Anterior cingulate cortex (tissue), 58 donors: ENCODE measurements around the gene TUBGCP6.

Experiments used
- DNase-seq, 58 donors: peaks; one replicate each; lab custom pipeline; 2025; lab: John Stamatoyannopoulos, UW

TUBGCP6 gene

DNA sequence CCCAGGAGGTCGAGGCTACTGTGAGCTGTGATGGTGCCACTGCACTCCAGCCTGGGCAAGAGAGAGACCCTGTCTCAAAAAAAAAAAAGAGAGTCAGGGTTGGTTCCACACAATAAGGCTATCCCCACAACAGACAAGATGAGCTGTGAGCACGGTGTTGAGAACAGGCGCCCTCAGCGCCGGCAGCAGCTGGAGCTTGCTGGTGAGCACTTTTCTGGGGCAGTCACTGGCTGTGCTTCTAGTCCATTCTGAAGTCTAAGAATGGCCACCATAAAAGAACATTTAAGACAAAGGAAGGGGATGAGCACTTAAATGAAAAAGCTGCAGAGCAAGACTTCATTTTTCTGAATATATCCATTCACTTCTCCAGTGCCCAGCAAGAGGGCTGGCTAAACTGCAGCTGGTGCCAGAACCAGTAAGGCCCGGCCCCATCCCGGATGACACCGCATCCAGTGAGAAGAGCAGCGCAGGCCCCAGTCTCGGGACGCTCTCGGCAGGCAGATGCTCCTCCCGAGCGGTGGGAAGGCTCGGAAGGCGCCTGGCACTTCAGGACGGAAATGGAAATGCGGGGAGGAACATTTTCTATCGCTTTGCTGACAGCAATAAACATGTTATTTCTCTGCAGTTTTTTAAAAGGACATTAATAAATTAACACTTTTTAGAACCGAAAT is 12.2 kb downstream of the TUBGCP6 start:
- no peak for DNase-seq

DNA sequence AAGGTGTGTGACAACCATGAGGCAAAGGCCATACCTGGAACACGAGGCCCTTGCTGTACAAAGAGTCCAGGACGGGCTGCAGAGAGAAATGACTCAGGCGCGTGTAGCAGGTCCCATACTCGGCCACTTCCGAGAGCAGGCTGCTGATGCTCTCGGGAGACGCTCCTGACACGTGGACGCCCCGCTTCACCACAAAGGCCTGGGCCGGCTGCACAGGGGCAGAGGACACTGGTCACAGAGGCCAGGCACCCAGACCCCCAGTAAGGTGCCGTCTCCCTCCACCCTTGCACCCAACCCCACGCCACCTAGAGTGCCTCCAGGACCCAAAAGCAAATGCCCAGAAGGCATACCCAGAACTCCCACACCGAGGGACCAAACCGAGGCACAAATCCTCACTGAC is 15.5 kb downstream of the TUBGCP6 start:
- DNase-seq = no peak

DNA sequence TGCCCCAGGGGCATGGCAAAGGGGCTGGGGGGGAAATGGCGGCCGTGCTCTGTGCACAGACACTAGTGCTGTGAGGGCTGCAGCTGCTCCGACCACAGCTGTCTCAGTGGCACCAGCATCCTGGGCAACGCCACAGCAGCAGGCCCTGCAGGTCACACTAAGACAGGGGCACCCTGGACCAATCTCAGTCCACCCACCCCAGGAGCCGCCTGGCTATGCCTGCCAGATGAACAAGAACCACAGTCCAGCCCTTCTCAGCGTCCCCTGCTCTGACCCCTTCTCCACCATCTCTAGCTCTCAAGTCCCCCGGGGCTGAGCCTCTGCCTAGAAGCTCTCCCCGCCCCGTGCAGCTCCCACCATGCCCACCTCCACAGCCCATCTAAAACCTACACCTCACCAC is 16.5 kb downstream of the TUBGCP6 start:
- DNase-seq = no peak

DNA sequence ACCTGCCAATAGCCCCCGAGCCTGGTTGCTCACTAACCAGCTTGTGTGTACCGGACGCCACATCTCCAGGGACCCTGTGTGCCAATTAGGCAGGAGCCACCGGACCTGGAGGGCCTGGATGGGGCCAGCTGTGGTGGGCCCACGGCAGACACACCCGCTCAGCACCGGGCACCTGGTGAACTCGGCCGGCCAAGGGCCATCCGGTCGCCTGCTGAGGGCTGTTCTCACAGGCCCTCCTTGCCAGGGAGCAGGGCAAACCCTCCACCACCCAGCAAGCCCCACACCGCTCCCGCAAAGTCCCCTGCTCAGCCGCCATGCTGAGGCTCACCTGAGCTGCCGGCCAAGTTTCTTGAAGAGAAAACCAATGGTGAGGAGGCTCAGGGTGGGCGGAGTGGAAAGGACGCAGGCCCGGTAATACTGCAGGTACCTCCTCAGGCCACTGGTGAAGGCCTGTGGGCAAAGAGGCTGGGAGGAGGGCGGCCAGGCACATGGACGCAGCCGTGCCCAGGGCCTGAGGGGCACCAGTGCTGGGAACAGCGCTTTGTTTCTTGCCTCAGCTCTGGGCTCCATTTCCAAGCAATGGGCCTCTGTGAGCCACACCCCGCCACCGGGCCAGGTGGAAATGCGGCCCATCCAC is 17.1 kb downstream of the TUBGCP6 start:
- no peak for DNase-seq

DNA sequence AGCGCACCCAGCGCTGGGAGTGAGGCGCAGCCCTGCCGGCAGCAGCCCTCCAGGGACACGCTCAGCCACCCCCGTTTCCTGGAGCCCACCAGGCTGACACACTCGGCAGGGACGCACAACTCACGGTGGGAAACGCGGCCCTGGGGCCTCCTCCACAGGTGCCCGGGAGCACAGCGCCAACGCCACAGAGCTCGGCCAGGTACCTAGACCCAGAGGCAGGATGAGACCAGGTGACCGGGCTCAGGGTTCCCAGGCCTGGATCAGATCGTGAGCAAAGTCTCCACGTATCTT is 18.0 kb downstream of the TUBGCP6 start:
- DNase-seq = no peak

DNA sequence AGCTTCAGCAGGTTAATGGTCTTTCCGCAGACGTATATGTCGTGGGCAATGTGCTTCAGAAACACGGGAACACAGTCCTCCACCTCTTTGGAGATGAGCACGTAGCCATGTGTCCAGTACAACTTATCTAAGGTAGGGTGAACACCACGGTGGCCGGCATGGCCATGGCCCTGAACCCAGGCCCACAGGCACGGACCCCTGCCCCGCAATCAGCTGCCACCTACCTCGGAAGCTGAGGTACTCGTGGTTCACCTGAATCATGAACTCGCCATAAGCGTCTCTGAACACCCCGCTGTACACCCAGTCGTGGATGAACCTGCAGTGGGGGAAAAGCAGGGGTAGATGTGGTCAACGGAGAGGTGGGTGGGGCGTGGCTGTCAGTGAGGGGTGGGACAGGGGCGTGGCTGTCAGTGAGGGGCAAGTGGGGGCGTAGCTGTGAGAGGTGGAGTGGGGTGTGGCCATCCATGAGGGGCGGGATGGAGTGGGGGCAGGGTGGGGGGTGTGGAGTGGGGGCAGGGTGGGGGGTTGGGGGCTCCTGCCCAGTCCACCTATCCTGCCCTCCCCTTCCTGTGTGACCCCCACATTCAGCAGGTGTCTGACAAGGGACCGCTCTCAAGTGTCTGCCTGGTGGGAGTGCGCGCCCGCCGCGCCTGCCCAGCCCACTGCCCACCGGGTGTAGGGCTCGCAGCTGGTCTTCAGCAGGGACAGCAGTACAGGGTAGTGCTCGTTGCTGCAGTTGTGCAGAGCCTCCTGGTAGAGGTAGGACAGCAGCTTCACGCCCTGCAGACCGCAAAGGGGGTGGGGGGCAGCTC is 18.6 kb downstream of the TUBGCP6 start:
- DNase-seq = no peak

DNA sequence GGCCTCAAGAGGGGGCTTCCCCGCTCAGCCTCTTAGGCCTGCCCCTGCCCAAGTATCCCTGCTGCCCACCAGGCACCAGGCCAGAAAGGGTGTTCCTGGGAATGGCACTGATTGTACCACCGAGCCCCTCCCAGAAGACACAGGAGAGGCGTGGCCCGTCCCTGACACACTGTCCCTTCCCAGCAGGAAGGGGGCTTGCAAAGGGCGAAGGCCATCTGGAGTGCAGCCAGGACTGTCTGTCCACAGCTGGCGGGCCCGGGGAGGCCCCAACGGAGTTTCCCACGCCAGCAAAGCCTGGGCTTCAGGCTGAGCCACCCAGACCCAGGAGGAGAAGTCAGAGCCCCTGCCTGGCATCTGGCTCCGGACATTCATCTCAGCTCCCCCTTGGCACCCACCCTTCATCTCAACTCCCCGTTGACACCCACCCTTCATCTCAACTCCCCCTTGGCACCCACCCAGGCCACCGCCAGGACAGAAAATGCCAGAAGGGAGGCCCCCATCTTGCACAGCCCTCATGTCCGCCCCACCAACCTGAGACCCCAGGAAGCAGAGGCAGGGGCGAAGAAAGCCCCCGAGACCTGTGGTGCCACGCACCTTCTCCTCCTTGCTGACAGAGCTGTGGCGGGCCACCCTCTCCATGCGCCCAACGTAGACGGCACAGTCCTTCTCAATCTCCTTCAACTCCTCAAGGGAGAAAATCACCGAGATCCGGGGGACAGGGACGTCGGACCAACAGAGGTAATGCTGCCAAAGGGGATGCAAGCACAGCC is 19.4 kb downstream of the TUBGCP6 start:
- no peak for DNase-seq

DNA sequence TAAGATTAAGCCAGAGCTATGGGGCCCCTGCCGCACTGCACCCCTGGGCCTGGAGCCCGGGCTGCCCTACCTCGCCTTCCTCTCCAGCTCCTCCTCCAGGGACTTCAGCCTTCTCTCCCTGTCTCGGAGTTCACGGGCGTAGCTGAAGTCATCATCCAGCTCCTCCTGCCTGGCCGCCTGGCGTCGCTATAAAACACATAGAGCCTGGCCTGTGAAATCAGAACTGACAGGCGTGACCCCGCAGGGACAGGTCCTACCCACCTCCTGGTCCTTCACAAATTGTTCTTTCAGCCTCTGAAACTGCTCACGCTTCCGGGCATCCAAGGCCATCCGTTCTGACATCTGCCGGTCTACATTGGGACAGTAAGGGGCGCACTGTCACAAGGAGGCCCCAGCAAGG is 20.8 kb downstream of the TUBGCP6 start:
- DNase-seq = no peak

DNA sequence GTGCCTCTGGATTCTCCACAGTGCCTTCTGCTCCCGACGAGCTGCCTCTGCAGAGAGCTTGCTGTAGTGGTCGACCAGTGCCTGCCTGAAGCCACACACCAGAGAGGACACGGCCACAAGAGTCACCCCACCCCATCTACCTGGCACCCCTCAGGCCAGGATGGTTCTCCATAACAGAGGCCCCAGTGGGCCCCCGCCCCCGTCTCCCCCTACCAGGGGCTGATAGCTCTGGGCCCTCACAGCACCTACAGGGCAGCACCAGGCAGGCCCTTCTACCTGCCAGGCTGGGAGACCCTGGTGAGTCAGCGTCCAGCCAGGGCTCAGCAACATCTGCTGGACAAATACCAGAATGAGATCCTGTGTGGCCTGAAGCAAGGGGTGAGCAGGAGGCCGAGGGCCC is 22.3 kb downstream of the TUBGCP6 start:
- DNase-seq = no peak

DNA sequence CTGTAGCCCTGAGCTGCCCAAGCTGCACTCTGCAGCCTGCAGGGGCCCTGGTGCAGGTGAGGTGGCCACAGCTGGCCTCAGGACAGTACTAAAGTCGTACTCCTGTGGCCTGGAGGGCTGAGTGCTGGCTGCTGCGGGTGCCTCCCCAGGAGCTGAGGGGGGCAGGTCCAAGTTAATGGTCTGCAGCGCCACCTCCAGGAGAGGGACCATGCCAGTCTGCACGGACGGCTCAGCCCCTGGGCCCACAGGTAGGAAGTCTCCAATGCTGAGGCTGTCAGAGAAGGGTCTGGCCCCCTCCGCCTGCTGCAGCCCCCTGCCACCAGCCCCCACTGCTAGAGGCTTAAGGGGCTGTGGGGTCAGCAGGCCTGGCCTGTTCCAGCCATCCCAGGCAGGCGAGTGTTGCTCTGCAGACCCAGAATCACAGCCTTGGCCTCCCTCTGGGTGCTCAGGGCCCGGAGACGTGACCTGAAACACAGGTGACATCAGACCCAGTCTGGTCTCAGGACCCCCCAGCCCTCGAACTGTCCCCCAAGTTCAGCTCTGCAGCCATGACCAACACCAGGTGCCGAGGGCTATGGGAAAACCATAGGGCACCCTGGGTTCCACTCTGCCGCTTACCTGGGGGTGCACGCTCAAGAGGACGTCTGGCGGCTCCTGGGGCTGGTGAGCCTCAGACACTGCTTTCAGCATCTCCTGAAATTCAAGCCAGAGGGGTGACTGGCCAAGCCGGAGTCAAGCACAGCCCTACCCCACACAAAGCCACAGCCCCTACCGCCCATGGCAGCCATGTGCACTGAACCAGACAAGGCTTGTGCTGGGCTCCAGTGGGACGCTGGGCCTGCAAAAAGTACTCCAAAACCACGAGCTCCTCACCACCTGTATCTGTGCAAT is 23.2 kb downstream of the TUBGCP6 start:
- no peak for DNase-seq

DNA sequence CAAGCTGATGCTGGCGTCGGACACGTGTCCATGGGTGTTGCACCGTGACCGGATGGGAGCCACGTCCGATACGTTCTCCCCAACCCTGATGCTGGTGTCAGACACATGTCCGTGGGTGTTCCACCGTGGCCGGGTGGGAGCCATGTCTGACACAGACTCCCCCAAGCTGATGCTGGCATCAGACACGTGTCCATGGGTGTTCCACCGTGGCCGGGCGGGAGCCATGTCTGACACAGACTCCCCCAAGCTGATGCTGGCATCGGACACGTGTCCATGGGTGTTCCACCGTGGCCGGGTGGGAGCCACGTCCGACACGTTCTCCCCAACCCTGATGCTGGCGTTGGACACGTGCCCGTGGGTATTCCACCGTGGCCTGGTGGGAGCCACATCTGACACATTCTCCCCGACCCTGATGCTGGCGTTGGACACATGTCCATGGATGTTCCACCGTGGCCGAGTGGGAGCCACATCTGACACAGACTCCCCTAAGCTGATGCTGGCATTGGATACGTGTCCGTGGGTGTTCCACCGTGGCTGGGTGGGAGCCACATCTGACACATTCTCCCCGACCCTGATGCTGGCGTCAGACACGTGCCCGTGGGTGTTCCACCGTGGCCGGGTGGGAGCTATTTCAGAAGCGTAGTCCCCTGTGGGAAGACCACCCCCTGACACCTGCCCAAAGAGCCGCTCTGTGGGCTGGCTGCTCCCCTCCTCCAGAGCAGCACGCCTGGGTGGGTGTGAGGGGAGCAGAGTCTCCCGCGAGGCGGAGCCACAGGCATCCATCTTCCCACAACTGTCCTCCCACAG is 24.0 kb downstream of the TUBGCP6 start:
- no peak for DNase-seq

DNA sequence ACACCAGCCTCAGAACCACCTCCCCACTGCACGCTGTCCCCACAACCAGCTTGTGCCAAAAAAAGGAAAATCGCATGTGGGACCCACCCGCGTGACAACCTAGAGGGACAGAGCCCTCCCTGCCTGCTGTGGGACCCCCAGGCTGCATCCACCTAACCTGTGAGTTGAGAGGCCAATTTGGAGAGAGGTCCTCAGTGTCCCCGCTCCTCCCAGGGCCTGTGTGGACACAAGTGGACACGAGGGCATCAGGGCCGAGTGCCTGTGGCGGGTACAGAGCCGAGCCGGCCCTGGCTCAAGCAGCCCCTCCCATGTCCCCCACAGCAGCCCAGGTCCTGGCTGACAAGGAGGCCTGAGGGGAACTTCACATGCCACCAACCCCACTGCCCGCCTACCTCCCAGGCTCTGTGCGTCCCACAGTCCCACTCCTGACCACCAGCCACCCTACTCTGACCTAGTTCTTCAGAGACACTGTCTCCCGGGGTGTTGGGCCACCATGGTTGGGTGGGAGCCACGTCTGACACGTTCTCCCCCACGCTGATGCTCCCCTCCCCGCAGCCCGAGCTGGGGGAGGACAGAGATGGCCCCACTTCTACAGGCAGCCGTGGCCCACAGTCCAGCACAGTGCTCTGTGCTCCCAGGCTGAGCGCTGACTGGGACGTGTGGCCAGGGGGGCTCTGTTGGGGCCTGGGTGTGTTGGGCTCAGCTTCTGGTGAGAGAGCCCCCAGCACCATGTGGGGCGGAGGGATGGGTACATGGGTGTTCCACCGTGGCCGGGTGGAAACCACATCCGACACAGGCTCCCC is 24.8 kb downstream of the TUBGCP6 start:
- DNase-seq = no peak

DNA sequence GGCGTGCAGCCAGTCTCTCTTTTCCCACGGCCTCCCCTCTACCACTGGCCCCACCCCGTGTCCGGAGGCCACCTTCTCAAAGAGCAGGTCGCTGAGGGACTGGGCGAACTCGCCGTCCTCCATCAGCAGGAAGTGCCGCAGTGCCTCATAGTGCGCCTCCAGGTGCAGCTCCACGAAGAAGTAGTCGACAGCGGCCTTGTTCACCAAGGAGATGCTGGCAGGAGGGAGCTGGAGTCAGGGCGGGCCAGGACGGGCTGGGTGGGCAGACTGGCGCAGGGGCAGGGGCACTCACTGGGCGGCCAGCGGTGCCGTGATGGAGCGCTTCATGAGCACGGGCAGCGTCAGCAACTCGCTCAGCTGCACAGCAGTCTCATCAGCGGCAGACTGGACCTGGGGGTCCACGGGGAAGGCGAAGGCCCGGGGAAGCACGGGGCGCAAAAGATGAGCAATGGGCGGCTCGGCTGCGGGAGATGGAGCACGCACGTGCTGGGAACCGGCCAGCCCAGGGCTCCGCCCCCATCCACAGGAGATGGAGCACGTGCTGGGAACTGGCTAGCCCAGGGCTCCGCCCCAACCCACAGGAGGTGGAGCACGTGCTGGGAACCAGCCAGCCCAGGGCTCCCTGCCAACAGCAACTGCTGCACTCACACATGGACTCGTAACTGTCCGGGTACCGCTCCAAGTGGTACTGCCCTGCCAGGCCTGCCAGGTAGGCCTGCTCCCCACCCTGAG is 25.7 kb downstream of the TUBGCP6 start:
- DNase-seq = peak in 20 of 58 donors; percentile 19 to 71 (median 40)

DNA sequence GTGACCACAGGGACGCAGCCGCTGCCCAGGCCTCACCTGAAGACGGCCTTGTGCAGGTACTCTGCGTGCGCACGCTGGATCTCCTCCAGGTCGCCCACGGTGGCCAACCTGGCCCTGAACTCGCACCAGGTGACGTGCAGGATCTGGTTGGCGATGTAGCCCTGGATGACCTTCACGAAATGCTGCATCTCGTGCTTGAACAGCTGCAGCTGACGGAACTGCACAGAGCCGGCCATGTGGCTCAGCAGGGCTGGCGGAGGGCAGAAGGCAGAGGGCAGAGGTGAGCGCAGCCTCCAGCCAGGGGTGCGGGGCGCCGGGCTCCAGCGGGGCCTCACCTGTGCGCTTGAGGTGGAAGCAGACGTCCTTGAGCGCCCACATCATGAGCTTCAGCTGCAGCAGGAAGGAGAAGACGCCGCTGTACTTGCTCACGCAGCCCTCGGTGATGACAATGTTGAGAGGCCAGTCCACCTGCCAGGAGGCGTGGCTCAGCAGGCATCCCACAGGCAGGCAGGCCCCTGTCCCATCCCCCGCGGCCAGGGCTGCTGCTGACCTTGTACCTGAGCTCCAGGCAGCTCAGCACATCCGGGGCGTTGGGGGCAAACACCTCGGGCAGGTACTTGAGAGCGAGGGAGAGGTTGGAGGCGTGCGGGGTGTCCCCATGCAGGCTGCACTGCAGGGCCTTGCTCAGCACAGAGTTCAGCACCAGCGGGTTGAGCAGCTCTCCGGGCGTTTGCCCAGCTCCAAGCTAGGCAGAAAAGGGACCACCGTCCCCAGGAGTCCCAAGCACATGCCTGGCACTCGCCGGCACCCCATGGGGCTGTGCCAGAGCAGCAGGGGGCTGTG is 26.4 kb downstream of the TUBGCP6 start:
- no peak for DNase-seq

DNA sequence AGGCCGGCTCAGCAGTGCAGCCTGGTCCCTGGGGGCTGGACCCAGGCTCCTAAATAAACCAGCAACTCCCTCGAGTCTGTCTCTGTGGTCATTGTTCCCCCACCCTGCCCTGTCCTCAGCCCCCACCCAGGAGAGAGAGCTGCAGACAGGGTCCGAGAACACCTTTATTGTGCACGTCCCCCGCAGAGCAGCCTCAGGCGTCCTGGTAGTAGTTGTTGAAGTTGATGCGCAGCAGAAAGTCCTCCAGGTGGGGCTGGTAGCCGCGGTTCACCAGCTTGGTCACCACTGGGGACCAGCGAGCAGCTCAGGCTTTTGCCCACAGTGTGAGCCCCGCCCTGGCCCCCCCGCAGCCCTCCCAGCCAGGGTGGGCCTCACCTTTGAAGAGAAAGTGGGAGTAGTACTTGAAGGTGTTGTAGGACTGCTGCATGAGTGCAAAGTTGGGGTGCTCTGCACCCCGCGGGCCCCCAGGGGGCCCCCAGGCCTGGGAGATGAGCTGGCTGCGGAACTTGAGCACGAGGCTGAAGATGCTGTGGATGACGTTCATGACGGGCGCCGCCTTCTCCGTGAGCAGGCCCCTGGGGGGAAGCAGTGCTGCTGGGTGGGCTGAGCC is 27.2 kb downstream of the TUBGCP6 start:
- DNase-seq = no peak
